Activated CD4-positive, alpha-beta T cell treated with anti-CD3 and anti-CD28 coated beads for 1 hour (primary cell): ENCODE measurements around the gene BBC3.
"Not testable (repeated sequence)": the region's sequence is repeated elsewhere in the genome, so short reads cannot be mapped to it uniquely, and the experiment has no call there.

ENCODE experiments used
- DNase-seq: peaks from one replicate; pipeline ENCODE4 v3.0.0-alpha.2; 2020

Gene BBC3

DNA sequence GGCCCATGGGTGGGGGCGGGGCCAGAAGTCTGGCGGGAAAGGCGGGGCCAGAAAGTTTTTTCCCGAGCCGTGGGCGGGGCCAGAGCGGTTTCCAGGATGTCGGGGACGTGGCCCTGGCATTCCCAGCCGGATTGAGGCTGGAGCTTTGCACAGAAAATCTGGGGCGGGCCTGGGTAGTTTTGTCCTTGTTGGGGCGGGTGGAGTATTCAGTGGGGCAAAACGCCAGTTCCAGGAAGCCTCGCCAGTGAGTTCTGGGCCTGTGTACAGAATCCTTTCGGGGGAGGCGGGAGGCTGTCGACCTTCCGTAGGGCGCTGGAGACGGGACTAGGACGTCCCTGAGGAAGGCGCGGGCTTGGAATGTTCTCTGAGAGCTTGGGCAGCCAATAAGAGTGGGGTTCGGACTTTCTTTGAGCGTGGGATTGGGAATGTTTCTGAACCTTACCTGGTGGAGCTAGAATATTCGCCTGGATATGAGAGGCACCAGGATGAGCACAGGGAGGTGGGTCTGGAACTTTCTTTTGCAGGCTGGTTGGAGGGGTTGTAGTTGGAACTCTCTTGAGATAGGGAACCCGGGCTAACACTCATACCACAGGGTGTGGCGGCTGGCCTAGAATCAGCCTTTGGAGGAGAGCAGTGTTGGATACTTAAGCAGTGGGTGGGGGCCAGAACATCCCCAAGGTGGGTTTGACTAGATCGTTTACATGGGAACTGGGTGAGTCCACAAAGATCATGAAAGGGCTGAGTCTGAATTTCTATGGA is 26.6 kb upstream of the BBC3 start:
- no peak for DNase-seq

DNA sequence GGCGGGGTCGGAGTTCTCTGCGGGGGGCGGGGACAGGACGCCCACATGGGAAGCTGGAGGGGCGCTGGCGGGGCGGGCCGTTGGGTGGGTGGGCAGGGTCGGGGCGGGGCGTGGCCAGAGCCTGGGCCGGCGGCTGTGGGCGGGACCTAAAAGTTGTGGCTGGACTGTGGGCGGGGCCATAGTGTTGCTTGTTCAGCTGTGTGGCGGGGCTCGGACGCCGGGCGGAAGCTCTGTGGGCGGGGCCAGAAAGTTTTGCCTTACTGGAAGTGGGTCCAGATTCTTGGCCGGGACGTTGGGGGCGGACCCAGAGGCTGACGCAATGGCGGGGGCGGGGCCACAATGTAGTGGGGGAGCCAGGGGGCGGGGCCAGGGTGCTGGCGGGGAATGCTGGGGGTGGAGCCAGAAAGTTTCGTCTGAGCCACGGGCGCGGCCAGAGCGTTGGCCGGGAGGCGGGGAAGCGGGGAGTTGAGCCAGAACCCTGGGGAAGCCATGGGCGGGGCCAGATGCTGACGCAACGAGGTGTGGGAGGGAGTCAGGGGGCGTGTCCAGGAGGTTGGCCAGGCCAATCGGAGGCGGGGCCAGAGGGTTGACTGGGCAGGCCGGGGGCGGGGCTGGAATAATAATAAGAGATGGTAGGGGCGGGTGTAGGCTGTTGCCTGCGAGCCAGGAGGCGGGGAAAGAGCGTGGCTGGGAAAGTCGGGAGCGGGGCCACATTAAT is 25.9 kb upstream of the BBC3 start:
- peak; percentile 99 for DNase-seq

DNA sequence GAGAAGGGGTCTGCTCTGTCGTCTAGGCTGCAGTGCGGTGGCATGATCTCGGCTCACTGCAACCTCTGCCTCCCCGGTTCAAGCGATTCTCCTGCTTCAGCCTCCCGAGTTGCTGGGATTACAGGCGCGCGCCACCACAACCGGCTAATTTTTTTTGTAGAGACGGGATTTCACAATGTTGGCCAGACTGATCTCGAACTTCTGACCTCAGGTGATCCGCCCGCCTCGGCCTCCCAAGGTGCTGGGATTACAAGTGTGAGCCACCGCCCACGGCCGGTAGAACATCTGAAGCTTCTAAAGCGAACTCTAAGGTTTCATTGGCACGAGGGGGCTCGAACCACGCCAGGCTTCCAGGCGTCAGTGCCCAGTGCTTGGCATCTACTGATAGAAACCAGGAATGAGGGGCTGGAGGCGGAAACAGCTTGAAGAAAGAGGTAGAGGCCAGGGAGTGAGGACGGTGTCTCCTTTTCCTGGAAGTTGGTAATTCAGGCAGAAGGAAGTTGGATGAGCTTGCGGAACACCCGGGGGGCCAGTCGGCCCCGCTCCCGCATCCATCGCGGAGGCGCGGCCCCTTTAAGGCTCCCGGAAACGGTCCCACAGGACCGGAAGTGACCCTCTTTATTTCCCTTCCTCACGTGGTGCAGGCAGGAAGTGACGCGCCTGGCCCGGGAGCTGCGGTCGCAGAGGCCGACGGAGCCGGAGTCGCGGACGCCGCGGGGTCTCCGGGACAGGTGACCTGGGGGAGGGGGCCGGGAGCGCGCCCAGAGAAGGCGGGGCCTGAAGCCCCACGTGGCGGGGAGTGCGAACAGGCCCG is 25.1 kb upstream of the BBC3 start, which contains the start of gene CCDC9:
TSS of gene CCDC9 (plus strand) at position 647 of the 814 bp plus-strand sequence. CDS start 1,876 bp downstream, outside the sequence.
- DNase-seq: no peak

DNA sequence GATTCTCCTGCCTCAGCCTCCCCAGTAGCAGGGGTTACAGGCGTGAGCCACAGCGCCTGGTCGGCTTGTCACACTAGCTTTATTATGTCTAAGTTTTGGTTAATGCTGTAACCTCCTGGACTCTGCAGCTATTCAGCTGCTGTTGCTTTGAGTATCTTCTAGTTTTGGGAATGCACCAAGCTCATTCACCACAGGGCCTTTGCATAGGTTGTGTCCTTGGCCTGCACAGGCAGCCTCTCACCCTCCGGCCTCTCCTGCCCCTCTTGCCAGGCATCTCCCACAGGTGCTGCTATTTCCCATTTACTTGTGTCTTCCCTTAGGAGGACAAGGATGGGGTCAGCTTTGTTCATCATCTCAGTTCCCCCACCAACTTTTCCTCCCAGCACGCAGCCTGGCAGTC is 23.0 kb upstream of the BBC3 start:
- no peak for DNase-seq

DNA sequence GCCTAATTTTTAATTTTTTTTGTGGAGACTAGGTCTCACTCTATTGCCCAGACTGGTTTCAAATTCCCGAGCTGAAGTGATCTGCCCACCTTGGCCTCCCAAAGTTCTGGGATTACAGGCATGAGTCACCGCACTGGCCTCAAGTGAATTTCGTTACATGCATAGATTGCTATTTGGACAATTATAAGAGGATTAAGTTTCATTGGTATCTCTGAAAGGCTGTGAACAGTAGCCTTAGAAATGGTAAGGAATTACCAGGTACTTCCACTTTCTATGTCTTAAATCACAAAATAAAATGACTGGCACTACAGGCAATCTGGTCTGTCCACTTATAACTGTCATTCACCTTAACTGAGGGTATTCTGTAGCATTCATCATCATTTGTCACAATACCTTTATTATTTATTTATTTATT is 22.5 kb upstream of the BBC3 start:
- no peak for DNase-seq

DNA sequence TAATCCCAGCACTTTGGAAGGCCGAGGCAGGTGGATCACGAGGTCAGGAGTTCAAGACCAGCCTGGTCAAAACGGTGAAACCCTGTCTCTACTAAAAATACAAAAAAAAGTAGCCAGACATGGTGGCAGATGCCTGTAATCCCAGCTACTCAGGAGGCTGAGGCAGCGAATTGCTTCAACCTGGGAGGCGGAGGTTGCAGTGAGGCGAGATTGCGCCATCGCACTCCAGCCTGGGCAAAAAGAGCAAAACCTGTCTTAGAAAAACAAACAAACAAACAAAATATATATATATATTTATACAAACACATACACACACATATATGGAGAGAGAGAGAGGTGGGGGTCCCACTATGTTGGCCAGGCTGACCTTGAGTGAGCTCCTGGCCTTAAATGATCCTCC is 22.0 kb upstream of the BBC3 start:
- DNase-seq: not testable (repeated sequence)

DNA sequence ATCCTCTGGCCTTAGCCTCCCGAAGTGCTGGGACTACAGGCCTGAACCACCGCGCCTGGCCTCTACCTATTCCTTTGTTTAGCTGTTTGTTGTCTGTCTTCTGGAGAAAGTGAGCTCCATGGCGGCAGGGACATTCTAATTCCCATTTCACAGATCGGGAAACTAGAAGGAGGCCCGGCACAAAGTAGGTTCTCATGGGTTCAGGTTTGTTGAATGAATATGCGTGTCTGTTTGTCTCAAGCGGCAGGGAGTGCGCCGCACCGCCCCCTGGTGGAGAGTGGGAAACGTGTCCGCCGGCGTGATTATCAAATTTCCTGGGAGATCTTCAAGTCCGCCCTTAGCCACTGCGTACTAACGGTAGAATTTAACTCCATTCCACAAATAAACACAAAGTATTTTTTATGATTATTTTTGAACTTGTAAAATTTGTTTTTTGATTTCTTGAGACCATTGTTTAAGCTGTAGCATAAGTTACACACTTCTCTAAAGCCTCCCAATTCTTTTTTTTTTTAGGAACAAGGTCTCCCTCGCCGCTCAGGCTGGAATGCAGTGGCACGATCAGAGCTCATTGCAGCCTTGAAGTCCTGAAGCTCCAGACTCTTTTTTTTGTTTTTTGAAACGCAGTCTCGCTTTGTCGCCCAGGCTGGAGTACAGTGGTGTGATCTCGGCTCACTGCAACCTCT is 16.4 kb upstream of the BBC3 start:
- peak; percentile 69 for DNase-seq

DNA sequence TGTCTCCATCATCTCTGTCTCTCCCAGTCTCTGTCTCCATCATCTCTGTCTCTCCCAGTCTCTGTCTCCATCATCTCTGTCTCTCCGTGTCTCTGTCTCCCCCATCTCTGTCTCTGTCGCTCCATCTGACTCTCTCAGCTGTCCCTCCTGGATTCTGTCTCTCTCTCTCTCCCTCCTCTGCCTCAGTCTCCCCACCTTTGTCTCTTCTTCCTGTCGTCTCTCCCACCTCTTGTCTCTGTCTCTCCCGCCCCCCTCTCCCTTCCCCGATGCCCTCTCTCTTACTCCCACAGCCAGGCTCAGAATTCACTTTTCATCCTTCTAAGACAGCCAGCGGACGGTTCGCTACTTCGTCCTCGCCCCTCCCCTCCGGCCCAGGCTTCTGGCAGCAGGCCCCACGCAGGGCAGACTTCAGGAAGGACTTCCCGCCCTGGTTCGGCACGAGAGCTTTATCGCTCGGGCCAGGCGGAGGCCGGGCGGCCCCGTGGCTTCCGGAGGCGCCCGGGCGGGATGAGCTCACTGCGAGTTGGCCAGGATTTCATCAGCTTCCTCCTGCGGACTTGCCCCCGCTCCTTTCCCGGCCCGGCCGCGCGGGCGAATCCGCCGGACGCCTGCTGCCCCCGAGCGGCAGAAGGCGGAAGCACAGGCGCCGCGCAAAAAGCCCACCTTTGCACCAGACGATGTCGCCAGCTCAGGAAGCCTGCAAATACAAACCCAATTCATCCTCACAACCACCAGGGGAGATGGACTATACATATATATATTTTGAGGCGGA is 13.0 kb upstream of the BBC3 start:
- DNase-seq: peak; percentile 86

DNA sequence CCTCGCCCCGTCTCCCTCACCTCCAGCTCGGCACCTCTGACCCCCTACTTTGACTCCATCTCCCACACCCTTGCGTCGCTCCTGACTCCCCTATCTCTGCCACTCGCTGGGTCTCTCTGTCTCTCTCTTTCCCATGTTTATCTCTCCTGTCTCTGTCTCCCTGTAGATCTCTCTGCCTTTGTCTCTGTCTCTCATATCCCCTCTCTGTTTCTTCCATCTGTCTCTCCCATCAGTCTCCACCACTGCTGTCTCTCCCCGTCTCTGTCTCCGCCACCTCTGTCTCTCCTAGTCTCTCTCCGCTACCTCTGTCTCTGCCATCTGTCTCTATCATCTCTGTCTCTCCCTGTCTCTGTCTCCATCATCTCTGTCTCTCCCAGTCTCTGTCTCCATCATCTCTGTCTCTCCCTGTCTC is 12.4 kb upstream of the BBC3 start:
- no peak for DNase-seq

DNA sequence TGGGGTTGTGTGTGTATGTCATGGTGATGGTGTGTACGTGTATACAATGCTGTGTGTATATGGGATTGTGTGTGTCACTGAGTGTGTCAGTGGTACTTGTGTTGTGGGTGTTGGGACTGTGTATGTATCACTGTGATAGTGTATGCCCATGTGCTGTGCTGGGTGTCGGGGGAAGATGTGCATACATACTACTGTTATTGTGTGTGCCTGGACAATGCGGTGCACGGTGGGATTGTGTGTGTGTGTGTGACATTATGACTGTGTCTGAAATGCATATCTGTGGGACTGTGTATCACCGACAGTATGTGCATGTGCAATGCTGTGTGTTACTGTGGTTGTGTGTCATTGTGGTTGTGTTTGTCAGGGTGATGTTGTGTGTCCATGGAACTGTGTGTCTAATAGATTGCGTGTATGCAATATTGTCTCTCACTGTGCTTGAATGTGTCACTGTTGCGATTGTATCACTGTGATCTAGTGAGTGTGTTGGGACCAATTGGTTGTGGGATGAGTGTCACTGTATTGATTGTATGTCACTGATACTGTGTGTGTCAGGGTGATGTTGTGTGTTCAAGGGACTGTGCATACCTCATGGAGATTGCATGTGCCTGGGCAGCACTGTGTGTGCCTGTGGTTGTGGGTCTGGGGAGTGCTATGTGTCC is 11.0 kb upstream of the BBC3 start:
- DNase-seq: no peak

DNA sequence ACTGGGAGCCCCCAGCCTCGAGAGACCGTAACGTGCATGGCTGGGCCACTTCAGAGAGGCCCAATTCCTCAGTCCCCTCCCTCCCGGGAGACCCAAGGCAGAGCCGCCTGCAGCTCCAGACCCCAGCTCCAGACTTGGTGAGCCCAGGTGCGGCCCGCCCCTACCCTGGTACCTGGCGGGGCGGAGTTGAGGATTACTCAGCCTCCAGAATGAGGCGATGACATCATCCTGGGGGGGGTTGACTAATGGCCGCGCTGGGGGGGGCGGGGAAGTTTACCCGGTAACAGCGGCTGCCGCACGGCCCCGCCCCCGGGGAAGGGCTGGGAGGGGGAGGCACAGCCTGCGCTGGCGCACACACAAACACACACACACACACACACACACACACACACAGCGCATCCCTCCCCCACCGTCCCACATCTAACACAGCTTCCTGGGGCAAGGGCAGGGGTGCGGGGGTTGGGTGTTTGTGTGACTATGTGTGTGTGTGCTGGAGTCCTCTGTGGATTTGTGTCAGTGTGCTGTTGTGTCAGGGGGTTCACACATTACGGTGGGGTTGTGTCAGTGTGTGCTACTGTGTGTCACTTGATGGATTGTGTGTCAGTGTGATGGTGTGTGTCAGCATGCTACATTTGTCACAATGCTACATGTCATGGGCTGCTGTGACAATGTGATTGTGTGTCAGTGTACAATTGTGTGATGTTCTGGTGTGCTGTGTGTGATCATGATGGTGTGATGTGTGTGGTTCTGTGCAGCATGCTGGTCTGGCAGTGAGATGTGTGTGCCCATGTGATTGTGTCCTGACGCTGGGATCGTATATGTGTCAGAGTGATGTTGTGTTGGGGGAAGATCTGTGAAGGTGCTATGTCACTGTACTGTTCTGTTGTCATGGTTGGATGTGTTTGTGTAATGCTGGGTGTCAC is 10.3 kb upstream of the BBC3 start:
- DNase-seq: peak; percentile 80

DNA sequence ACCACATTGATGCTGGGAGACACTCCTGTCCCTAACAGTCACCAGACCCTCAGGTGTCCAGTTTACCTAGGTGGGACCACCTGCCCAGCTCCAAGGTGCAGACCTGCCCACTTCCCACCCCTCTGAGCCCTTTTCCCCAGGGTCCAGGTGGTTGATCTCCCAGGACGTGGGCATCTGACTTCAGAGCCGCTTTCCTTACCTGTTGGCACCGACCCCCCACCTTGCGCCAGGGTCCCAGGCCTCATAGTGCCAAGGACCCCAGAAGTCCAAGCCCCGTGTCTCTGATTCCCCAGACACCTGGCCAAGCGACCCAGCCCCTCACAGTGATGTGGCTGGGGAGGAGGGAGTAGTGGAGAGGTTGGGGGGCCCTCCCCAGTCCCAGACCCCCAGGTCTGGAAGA is 9.6 kb upstream of the BBC3 start:
- DNase-seq: no peak

DNA sequence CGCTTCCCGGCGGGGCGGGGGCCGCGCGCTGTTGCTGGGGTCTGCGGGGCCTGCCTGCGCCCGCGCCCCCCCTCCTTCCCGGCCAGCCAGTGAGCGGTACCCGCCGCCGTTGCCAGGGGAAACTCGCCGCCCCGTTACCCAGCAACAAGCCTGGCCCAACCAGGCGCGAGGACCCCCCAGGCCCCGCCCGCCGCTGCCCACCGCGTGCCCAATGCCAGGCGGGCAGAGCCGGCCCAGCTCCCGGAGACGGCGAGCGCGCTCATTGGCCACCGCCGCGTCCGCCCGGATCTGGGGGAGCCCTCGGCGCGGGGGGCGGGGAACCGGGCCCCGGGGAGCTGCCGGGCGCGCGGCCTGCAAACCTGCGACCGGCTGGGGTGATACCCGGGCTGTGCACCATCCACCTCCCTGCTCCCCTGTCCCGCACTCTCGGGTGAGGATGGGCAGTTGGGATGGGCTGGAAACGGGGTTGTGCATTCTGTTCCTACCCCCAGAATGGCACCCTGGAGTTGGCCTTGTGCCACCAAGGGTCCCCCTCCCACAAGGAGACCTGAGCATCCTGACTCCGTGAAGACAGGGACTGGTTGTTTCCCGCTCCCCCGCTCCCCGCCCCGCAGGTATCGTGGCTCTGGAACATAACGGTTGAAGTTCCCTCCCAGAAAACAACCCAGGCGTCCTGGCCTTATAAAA is 8.8 kb upstream of the BBC3 start:
- peak; percentile 38 for DNase-seq

DNA sequence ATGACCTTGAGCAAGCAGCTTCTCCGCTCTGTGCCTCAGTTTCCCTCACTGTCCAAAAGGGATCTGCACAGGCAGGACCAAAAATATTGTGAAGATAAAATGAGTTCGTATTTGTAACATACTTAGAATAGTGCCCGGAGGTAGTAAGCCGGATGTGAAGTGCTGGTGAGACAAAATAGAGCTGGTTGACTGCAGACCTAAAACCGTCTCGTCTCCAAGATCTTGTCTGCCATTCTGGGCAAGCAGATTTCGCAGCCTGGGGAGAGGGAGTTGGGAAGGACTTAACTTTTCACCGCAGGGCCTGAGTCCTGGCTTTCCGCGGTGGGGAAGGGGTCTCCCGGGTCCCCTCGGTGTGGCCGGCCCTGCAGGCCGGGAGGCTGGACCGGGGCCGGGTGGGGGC is 8.2 kb upstream of the BBC3 start:
- DNase-seq: no peak

DNA sequence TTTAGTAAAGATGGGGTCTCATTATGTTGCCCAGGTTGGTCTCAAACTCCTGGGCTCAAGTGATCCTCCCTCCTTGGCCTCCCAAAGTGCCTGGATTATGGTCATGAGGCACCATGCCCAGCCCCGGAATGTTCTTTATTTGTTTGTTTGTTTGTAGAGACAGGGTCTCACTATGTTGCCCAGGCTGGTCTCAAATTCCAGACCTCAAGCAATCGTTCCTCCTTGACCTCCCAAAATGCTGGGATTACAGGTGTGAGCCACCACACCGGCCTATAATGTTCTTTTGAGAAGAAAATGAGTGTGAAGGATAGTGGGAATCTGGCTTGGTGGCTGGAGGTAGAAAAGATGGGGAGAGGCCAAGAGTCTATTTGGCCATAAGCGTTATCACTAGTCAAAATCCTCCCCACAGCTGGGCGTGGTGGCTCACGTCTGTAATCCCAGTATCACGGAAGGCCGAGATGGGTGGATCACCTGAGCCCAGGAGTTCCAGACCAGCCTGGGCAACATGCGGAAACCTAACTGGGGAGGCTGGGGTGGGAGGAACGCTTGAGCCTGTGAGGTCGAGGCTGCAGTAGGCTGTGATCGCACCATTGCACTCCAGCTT is 5.2 kb upstream of the BBC3 start:
- no peak for DNase-seq

DNA sequence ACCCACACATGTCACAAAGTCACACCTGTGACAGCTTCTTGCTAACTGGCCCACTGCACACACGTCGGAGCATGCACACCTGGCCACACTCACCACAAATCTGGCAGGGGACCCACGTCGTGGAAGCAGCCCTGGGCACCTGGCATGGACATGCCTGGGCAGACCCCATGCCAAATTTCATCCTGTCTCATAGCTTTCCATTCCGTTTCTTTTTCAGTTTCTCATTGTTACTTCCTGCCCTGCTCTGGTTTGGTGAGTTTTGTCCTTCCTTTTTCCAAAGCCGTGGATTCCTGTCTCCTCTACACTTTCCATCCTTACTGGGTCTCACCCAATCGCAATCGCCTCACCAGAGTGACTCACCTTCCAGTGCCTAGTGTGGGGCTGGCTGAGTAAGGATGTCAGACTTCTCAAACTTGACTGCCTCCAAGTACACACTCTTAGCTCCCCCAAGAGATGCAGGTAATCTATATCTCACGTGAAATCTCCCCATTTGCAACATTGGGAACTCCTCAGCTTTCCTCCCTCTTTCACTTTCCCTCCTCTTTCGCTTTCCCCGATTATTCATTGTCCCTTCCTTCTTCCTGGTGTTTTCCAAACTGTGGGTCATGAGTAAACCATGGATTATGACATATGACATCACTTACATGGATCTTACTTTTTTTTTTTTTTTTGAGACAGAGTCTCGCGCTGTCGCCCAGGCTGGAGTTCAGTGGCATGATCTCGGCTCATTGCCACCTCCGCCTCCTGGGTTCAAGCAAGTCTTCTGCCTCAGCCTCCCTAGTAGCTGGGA is 1.6 kb upstream of the BBC3 start:
- DNase-seq: no peak

DNA sequence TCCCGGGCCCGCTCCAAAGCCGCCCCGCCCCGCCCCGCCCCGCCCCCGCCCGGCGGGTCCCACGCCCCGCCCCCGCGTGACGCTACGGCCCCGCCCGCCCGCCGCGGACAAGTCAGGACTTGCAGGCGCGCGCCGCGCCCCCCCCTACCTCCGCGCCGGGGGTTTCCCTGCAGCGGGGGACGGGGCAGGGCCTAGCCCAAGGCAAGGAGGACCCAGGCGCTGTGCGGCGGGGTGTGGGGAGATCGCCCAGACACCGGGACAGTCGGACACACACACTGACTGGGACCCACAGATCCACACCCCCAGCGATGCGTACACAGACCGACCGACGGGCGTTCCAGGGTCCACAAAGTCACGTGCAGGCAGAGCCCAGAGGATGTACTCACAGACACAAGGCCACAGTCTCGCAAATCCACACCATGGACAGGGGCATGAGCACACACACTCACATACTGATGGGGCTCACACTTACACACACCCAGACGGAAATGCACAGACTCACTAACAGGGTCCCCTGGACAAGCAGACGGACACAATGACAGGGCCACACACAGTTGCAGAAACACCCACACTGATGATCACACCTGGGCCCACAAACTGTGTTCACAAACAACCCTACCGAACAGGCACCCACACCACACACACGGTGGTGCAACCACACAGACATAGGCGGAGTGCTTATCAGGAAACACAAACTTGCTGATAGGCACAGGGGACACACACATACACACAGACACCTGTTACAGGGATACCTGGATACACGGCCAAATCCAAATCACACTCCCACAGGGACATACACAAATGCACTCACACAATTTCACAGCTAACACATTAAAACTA is 436 bp upstream of the BBC3 start:
- DNase-seq: peak; percentile 88
